ENCODE results near the gene PTBP3.
"Not testable (repeated sequence)": the region's sequence is repeated elsewhere in the genome, so short reads cannot be mapped to it uniquely, and the experiment has no call there.

Gene PTBP3

GRCh38 chr9:112325127-112325526, 8.3 kb downstream of the PTBP3 start:
- DNase-seq (ENCODE audit: low read depth in 2 of 3, low spot score in 2 of 3) = no peak

- no peak for DNase-seq (ENCODE audit: low read depth in 2 of 3, low spot score in 2 of 3)
Measured at GRCh38 chr9:112323378-112323854, 10.0 kb downstream of the PTBP3 start.

GRCh38 chr9:112322701-112323377, 10.6 kb downstream of the PTBP3 start:
- DNase-seq (ENCODE audit: low read depth in 2 of 3, low spot score in 2 of 3) = no peak

GRCh38 chr9:112316258-112316943, 17.0 kb downstream of the PTBP3 start:
- no peak for DNase-seq (ENCODE audit: low read depth in 2 of 3, low spot score in 2 of 3)

GRCh38 chr9:112315331-112316257, 17.8 kb downstream of the PTBP3 start:
- DNase-seq (ENCODE audit: low read depth in 2 of 3, low spot score in 2 of 3) = no peak

- no peak for DNase-seq (ENCODE audit: low read depth in 2 of 3, low spot score in 2 of 3)
Measured at GRCh38 chr9:112312139-112312538, 21.3 kb downstream of the PTBP3 start.

- DNase-seq (ENCODE audit: low read depth in 2 of 3, low spot score in 2 of 3) = no peak
Measured at GRCh38 chr9:112311497-112311896, 21.9 kb downstream of the PTBP3 start.

GRCh38 chr9:112310826-112311225, 22.6 kb downstream of the PTBP3 start:
- no peak for DNase-seq (ENCODE audit: low read depth in 2 of 3, low spot score in 2 of 3)

- DNase-seq (ENCODE audit: low read depth in 2 of 3, low spot score in 2 of 3) = no peak
Measured at GRCh38 chr9:112308588-112308987, 24.8 kb downstream of the PTBP3 start.

GRCh38 chr9:112301420-112301819, 32.0 kb downstream of the PTBP3 start:
- no peak for DNase-seq (ENCODE audit: low read depth in 2 of 3, low spot score in 2 of 3)

- DNase-seq (ENCODE audit: low read depth in 2 of 3, low spot score in 2 of 3) = no peak
Measured at GRCh38 chr9:112299514-112299913, 33.9 kb downstream of the PTBP3 start.

- no peak for DNase-seq (ENCODE audit: low read depth in 2 of 3, low spot score in 2 of 3)
Measured at GRCh38 chr9:112296929-112297328, 36.5 kb downstream of the PTBP3 start.

- DNase-seq (ENCODE audit: low read depth in 2 of 3, low spot score in 2 of 3) = no peak
Measured at GRCh38 chr9:112295174-112295573, 38.2 kb downstream of the PTBP3 start.

- DNase-seq (ENCODE audit: low read depth in 2 of 3, low spot score in 2 of 3) = no peak
Measured at GRCh38 chr9:112288029-112288428, 45.4 kb downstream of the PTBP3 start.

- no peak for DNase-seq (ENCODE audit: low read depth in 2 of 3, low spot score in 2 of 3)
Measured at GRCh38 chr9:112286926-112287325, 46.5 kb downstream of the PTBP3 start.

- no peak for DNase-seq (ENCODE audit: low read depth in 2 of 3, low spot score in 2 of 3)
Measured at GRCh38 chr9:112285056-112285455, 48.4 kb downstream of the PTBP3 start.

GRCh38 chr9:112283582-112284253, 49.7 kb downstream of the PTBP3 start:
- DNase-seq (ENCODE audit: low read depth in 2 of 3, low spot score in 2 of 3) = no peak

- not testable (repeated sequence) for DNase-seq (ENCODE audit: low read depth in 2 of 3, low spot score in 2 of 3)
Measured at GRCh38 chr9:112282841-112283240, 50.6 kb downstream of the PTBP3 start.

- no peak for DNase-seq (ENCODE audit: low read depth in 2 of 3, low spot score in 2 of 3)
Measured at GRCh38 chr9:112280904-112281303, 52.5 kb downstream of the PTBP3 start.

- no peak for DNase-seq (ENCODE audit: low read depth in 2 of 3, low spot score in 2 of 3)
Measured at GRCh38 chr9:112279501-112279900, 53.9 kb downstream of the PTBP3 start.

GRCh38 chr9:112278152-112278551, 55.3 kb downstream of the PTBP3 start:
- DNase-seq (ENCODE audit: low read depth in 2 of 3, low spot score in 2 of 3) = no peak
